IPS-20b (cell line): ENCODE results near the gene NKAPD1.
"Not testable (repeated sequence)": the region's sequence is repeated elsewhere in the genome, so short reads cannot be mapped to it uniquely, and the experiment has no call there.

Experiments used
- H3K27ac ChIP-seq: one replicate; pipeline ENCODE4 v1.5.1; 2013; ENCODE audit warnings: low read length
- H3K27me3 ChIP-seq: 2 replicates; pipeline ENCODE4 v1.6.1; 2013; ENCODE audit warnings: mild to moderate bottlenecking, low read length, inconsistent platforms; ENCODE audit not compliant: insufficient read depth
- H3K36me3 ChIP-seq: 2 replicates; pipeline ENCODE4 v1.6.1; 2013; ENCODE audit warnings: low read depth, mild to moderate bottlenecking, inconsistent platforms, low read length, moderate library complexity; ENCODE audit not compliant: insufficient read depth
- H3K4me1 ChIP-seq: 2 replicates; pipeline ENCODE4 v1.6.1; 2013; ENCODE audit warnings: mild to moderate bottlenecking, control low read depth, inconsistent platforms, low read length, moderate library complexity; ENCODE audit not compliant: insufficient read depth
- H3K4me3 ChIP-seq: 2 replicates; pipeline ENCODE4 v1.5.1; 2013; ENCODE audit warnings: mild to moderate bottlenecking, low read length, inconsistent platforms
- H3K9ac ChIP-seq: 2 replicates; pipeline ENCODE4 v1.6.1; 2013; ENCODE audit warnings: low read depth, mild to moderate bottlenecking, inconsistent platforms, low read length, moderate library complexity
- H3K9me3 ChIP-seq: 2 replicates; pipeline ENCODE4 v1.6.1; 2013; ENCODE audit warnings: mild to moderate bottlenecking, low read depth, low read length, inconsistent platforms; ENCODE audit not compliant: insufficient read depth

Gene NKAPD1, protein sequence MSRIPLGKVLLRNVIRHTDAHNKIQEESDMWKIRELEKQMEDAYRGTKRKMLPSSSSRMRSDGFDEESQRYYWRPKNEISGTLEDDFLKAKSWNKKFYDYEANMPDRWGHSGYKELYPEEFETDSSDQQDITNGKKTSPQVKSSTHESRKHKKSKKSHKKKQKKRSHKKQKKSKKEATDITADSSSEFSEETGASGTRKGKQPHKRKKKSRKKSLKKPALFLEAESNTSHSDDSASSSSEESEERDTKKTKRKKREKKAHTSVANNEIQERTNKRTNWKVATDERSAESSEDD

GRCh38 chr11:112073941-112074811 is at the start of gene NKAPD1, which contains the start of gene PIH1D2:
Gene NKAPD1, plus strand, starts transcription at chr11:112074299. Its CDS starts 1,276 bp downstream, at chr11:112075575.
Gene PIH1D2, minus strand, starts transcription at chr11:112074017. Its CDS starts 843 bp downstream, at chr11:112073174.
- peaks cover 34% of the 10 kb centered on the region for H3K36me3 ChIP-seq
- H3K27ac ChIP-seq = peak within 1 kb of the TSS; percentile 86
- no peaks in the 10 kb centered on the region for H3K27me3 ChIP-seq
- peak within 1 kb of the TSS; percentile 94 for H3K4me3 ChIP-seq
- H3K9me3 ChIP-seq = no peaks in the 10 kb centered on the region
- H3K9ac ChIP-seq = peak within 1 kb of the TSS; percentile 89
- peaks cover 8% of the 10 kb centered on the region; the same call in 1 of the 2 replicates for H3K4me1 ChIP-seq

- Histone ChIP-seq H3K4me1 (no peaks in the 10 kb centered on the region), H3K9ac (peak within 1 kb of the TSS; percentile 98), H3K9me3 (no peaks in the 10 kb centered on the region), H3K4me3 (peak within 1 kb of the TSS; percentile 100), H3K36me3 (peaks cover 34% of the 10 kb centered on the region), H3K27ac (peak within 1 kb of the TSS; percentile 99), H3K27me3 (no peaks in the 10 kb centered on the region)
These were observed 49.1 kb upstream of the NKAPD1 start, which contains the start of gene DLAT for GRCh38 chr11:112024773-112025678. Gene DLAT, plus strand, starts transcription at chr11:112025408. Its CDS starts 65 bp downstream, at chr11:112025473.

DNA sequence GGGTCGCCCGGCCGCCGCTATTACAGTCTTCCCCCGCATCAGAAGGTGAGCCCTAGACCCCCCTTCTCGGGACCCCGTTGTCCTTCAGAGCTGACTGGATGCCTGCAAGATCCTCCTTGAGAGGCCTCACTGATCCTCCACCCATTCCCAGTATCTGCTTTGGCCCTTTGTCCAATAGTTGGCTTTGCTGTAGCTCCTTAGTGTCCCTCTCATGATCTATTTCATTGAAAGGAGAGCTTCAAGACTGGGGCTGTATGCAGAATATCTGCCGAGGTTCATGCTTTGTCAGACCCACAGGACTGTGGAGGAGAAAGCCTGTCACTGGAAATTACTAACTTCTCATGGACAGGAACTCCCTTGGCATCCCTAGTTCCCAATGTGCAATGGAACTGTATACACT is 48.4 kb upstream of the NKAPD1 start:
- Histone ChIP-seq H3K4me1 (no peaks in the 10 kb centered on the region), H3K9ac (peak overlapping the region; percentile 98), H3K4me3 (peak overlapping the region; percentile 100), H3K27ac (peak overlapping the region; percentile 99), H3K9me3 (no peaks in the 10 kb centered on the region), H3K36me3 (peaks cover 35% of the 10 kb centered on the region), H3K27me3 (no peaks in the 10 kb centered on the region)

DNA sequence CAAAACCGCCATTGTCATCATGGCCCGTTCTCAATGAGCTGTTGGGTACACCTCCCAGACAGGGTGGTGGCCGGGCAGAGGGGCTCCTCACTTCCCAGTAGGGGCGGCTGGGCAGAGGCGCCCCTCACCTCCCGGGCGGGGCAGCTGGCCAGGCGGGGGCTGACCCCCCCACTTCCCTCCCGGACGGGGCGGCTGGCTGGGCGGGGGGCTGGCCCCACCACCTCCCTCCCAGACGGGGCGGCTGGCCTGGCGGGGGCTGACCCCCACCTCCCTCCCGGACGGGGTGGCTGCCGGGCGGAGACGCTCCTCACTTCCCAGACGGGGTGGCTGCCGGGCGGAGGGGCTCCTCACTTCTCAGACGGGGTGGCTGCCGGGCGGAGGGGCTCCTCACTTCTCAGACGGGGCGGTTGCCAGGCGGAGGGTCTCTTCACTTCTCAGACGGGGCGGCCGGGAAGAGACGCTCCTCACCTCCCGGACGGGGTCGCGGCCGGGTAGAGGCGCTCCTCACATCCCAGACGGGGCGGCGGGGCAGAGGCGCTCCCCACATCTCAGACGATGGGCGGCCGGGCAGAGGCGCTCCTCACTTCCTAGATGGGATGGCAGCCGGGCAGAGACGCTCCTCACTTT is 47.2 kb upstream of the NKAPD1 start:
- H3K36me3 ChIP-seq = peaks cover 43% of the 10 kb centered on the region
- H3K4me1 ChIP-seq, H3K27ac ChIP-seq, H3K4me3 ChIP-seq, H3K9me3 ChIP-seq, H3K9ac ChIP-seq, H3K27me3 ChIP-seq: not testable (repeated sequence)

DNA sequence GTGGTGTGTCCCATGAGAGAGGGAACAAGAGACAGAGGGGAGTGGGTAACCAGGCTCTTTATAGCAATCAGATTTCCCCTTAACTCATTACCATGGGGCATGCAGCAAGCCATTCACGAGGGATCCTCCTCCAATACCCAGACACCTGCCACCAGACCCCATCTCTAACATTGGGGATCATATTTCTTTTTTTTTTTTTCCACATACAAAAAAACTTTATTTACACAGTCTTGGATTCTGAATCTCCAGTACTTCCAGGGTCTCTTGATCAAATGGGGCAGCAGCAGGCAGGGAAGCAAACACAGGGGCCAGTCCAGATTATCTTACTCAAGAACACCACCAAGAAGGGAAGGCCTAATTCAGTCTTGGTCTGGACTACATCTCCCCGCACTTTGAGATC is 44.6 kb upstream of the NKAPD1 start:
- no peaks in the 10 kb centered on the region for H3K4me1 ChIP-seq
- H3K27ac ChIP-seq = no peak overlapping the region
- H3K36me3 ChIP-seq = peaks cover 64% of the 10 kb centered on the region
- H3K9me3 ChIP-seq = no peaks in the 10 kb centered on the region
- no peaks in the 10 kb centered on the region for H3K27me3 ChIP-seq
- no peak overlapping the region for H3K9ac ChIP-seq
- no peak overlapping the region for H3K4me3 ChIP-seq

DNA sequence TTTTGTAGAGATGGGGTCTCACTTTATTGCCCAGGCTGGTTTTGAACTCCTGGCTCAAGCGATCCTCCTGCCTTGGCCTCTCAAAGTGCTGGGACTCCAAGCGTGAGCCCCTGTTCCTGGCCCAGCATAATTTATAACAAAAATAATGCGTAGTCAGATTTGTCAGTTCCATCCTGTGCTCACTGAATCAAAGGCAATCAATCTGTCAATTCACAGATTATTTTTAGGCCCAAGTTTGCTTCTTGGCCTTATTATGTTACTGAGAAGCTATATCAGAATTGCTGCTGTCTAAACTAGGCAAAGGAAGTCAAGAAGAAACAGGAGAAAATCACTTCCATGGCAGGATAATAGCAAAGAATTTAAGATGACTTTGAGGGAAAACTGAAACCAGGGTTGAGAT is 40.2 kb upstream of the NKAPD1 start:
- no peaks in the 10 kb centered on the region for H3K27me3 ChIP-seq
- no peak overlapping the region for H3K9ac ChIP-seq
- no peak overlapping the region for H3K4me3 ChIP-seq
- no peaks in the 10 kb centered on the region for H3K4me1 ChIP-seq
- H3K27ac ChIP-seq = no peak overlapping the region
- H3K9me3 ChIP-seq = no peaks in the 10 kb centered on the region
- peaks cover 81% of the 10 kb centered on the region for H3K36me3 ChIP-seq

DNA sequence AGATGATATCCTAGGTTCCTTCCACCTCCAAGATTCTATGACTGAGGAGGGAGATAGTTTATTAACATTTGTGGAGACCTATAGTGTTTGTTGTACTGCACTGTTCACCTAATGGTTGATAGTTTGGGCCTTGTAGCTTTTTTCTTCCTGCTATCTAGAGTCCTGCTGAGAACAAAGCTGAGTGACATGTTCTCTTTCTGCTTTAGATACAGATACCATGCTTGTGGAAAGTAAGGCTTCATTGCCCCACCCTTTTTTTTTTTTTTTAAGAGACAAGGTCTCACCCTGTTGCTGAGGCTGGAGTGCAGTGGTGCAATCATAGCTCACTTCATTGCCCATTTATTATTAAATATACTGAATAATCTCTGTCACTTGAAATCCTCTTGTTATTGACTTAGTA is 36.6 kb upstream of the NKAPD1 start:
- Histone ChIP-seq H3K4me3 (no peak overlapping the region), H3K36me3 (peaks cover 81% of the 10 kb centered on the region), H3K27ac (no peak overlapping the region), H3K4me1 (no peaks in the 10 kb centered on the region), H3K27me3 (no peaks in the 10 kb centered on the region), H3K9me3 (no peaks in the 10 kb centered on the region), H3K9ac (no peak overlapping the region)

DNA sequence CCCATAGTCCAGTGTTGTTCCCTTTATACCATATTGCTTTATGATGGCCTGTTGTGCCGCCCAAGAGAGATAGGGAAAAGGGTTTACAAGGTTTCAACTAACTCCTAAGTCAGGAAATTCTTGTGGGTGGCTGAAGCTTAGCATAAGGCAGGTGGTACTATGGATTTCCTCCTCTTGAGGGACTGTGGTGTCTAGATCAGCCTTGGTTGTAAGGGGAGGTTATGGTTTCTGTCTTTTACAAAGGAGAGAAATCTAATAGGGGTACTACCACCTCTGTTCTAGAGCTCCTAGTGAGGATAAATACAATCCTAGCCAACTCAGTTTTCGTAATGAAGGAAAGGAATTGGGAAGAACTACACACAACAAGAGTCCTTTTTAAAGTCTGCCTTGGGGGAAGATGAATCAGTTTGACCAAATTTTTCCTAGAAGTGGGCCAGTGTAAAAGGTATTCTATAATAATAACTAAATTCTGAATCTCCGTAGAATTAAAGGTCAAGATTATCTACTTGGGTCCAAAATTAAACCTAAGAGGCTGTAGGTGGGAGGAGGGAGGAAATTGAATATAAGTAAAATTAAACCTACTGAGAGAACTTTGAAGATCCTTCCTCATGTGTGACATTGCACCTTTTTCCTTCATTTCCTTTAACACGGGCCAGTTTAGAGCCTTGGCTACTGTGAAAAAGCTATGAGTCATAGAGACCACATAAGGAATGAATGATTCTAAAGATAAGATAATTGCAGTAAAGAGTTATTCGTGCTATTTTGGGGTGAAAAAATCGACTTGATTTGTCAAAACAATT is 31.7 kb upstream of the NKAPD1 start:
- Histone ChIP-seq H3K4me3 (no peak overlapping the region), H3K4me1 (no peaks in the 10 kb centered on the region), H3K9me3 (no peaks in the 10 kb centered on the region), H3K27ac (no peak overlapping the region), H3K9ac (no peak overlapping the region), H3K36me3 (peaks cover 94% of the 10 kb centered on the region), H3K27me3 (no peaks in the 10 kb centered on the region)

- Histone ChIP-seq H3K27ac (no peak overlapping the region), H3K36me3 (peaks cover 92% of the 10 kb centered on the region), H3K9me3 (no peaks in the 10 kb centered on the region), H3K9ac (no peak overlapping the region), H3K4me3 (no peak overlapping the region), H3K4me1 (no peaks in the 10 kb centered on the region), H3K27me3 (no peaks in the 10 kb centered on the region)
These were observed 31.2 kb upstream of the NKAPD1 start for GRCh38 chr11:112042961-112043304.

GRCh38 chr11:112044961-112045360 is 29.1 kb upstream of the NKAPD1 start:
- H3K9ac ChIP-seq = no peak overlapping the region
- H3K27ac ChIP-seq = no peak overlapping the region
- H3K4me3 ChIP-seq = no peak overlapping the region
- no peaks in the 10 kb centered on the region for H3K27me3 ChIP-seq
- peaks cover 95% of the 10 kb centered on the region for H3K36me3 ChIP-seq
- no peaks in the 10 kb centered on the region for H3K4me1 ChIP-seq
- no peaks in the 10 kb centered on the region for H3K9me3 ChIP-seq
